Measurements from ENCODE around the gene SLC35E1.
A peak's percentile ranks its signal among the peaks of the same experiment; 100 is the strongest.

Gene SLC35E1

GRCh38 chr19:16584248-16585093, 12.3 kb upstream of the SLC35E1 start:
- no peaks in the 10 kb centered on the region for H3K9me2 ChIP-seq (replicated peaks; ENCODE audit: insufficient read depth, low read length)
- peak overlapping the region; percentile 91 for H3K4me2 ChIP-seq (ENCODE audit: low read depth, low read length, poor library complexity, severe bottlenecking)
- H3K79me2 ChIP-seq (ENCODE audit: insufficient read depth, low read length): peaks cover 74% of the 10 kb centered on the region
- H3F3A ChIP-seq (ENCODE audit: insufficient read depth): peaks cover 50% of the 10 kb centered on the region
- H3K9me3 ChIP-seq (ENCODE audit: insufficient read depth, low read length): no peaks in the 10 kb centered on the region
- TF ChIP-seq CTCF (IDR thresholded peaks at IDR 0.05; ENCODE audit: insufficient read depth, low read length, poor library complexity, severe bottlenecking) (no peak), EZH2phosphoT487 (conservative IDR thresholded peaks at IDR 0.05; ENCODE audit: low read length) (no peak)
- no peaks in the 10 kb centered on the region for H4K20me1 ChIP-seq (ENCODE audit: low read depth, low read length)
- peak overlapping the region; percentile 79 for H3K9ac ChIP-seq (ENCODE audit: low read length)
- H3K27ac ChIP-seq (ENCODE audit: low read depth, low read length): peak overlapping the region; percentile 98
- peak overlapping the region; percentile 69 for H3K4me3 ChIP-seq (ENCODE audit: insufficient read depth, low read length, poor library complexity, severe bottlenecking)
- no peak overlapping the region for H2AFZ ChIP-seq (ENCODE audit: low read depth, low read length, severe bottlenecking)
- no peaks in the 10 kb centered on the region for H3K36me3 ChIP-seq (ENCODE audit: low read length)
- no peaks in the 10 kb centered on the region for H3K27me3 ChIP-seq (ENCODE audit: low read length)

GRCh38 chr19:16582486-16583261, 10.5 kb upstream of the SLC35E1 start:
- Histone ChIP-seq H3F3A (ENCODE audit: insufficient read depth) (peaks cover 33% of the 10 kb centered on the region), H3K4me2 (ENCODE audit: low read depth, low read length, poor library complexity, severe bottlenecking) (peak overlapping the region; percentile 91), H4K20me1 (ENCODE audit: low read depth, low read length) (no peaks in the 10 kb centered on the region), H3K9me2 (replicated peaks; ENCODE audit: insufficient read depth, low read length) (no peaks in the 10 kb centered on the region), H3K9ac (ENCODE audit: low read length) (peak overlapping the region; percentile 79; the same call in 1 of the 2 replicates), H3K36me3 (ENCODE audit: low read length) (no peaks in the 10 kb centered on the region), H3K4me3 (ENCODE audit: insufficient read depth, low read length, poor library complexity, severe bottlenecking) (no peak overlapping the region), H3K9me3 (ENCODE audit: insufficient read depth, low read length) (no peaks in the 10 kb centered on the region), H3K79me2 (ENCODE audit: insufficient read depth, low read length) (peaks cover 78% of the 10 kb centered on the region), H3K27ac (ENCODE audit: low read depth, low read length) (peak overlapping the region; percentile 98), H2AFZ (ENCODE audit: low read depth, low read length, severe bottlenecking) (no peak overlapping the region), H3K27me3 (ENCODE audit: low read length) (no peaks in the 10 kb centered on the region)
- TF ChIP-seq EZH2phosphoT487 (conservative IDR thresholded peaks at IDR 0.05; ENCODE audit: low read length) (no peak), CTCF (IDR thresholded peaks at IDR 0.05; ENCODE audit: insufficient read depth, low read length, poor library complexity, severe bottlenecking) (no peak)

GRCh38 chr19:16581971-16582343, 9.7 kb upstream of the SLC35E1 start:
- peak overlapping the region; percentile 98 for H3K27ac ChIP-seq (ENCODE audit: low read depth, low read length)

More at GRCh38 chr19:16581971-16582343, 9.7 kb upstream of the SLC35E1 start:
- no peaks in the 10 kb centered on the region for H3K9me2 ChIP-seq (replicated peaks; ENCODE audit: insufficient read depth, low read length)
- no peaks in the 10 kb centered on the region for H3K36me3 ChIP-seq (ENCODE audit: low read length)
- H3K79me2 ChIP-seq (ENCODE audit: insufficient read depth, low read length): peaks cover 85% of the 10 kb centered on the region
- H3K9ac ChIP-seq (ENCODE audit: low read length): peak overlapping the region; percentile 25; the same call in 1 of the 2 replicates
- no peaks in the 10 kb centered on the region for H4K20me1 ChIP-seq (ENCODE audit: low read depth, low read length)
- H3K4me3 ChIP-seq (ENCODE audit: insufficient read depth, low read length, poor library complexity, severe bottlenecking): no peak overlapping the region
- H3K9me3 ChIP-seq (ENCODE audit: insufficient read depth, low read length): no peaks in the 10 kb centered on the region
- H3F3A ChIP-seq (ENCODE audit: insufficient read depth): peaks cover 26% of the 10 kb centered on the region
- H3K27me3 ChIP-seq (ENCODE audit: low read length): no peaks in the 10 kb centered on the region
- no peak overlapping the region for H2AFZ ChIP-seq (ENCODE audit: low read depth, low read length, severe bottlenecking)
- no peak for TF ChIP-seq EZH2phosphoT487 (conservative IDR thresholded peaks at IDR 0.05; ENCODE audit: low read length)
- TF ChIP-seq CTCF (IDR thresholded peaks at IDR 0.05; ENCODE audit: insufficient read depth, low read length, poor library complexity, severe bottlenecking): no peak
- H3K4me2 ChIP-seq (ENCODE audit: low read depth, low read length, poor library complexity, severe bottlenecking): peak overlapping the region; percentile 28

Measured in SU-DHL-6 (cell line).